IMR-90 (cell line): Measurements from ENCODE around the gene CT45A1. TPM values are rescaled to one million over a fixed set of nuclear protein-coding genes. Genes with fewer than 3 reads are reported as not detected.

Experiments
- ATAC-seq: fragments of 200-7000 bp; cut with Tn5 transposase; 2 replicates; pipeline ENCODE4 v1.9.1; 2020; ENCODE audit warnings: low read depth, mild to moderate bottlenecking, moderate library complexity
- BruUV-seq: library from RNA; stranded (reverse); fragments of 400-500 nt; replicated peaks from 2 replicates; lab custom pipeline; 2021; lab: Mats Ljungman, UMichigan
- CTCF ChIA-PET: fragments of 300-600 bp; formaldehyde crosslinking; extraction: SDS; loops from one replicate; lab custom pipeline; 2021; ENCODE audit warnings: antibody characterized with exemption; lab: Yijun Ruan, JAX
- POLR2A ChIA-PET: fragments of 300-600 bp; sonication (Branson Sonifier 250); formaldehyde crosslinking; loops from one replicate; lab custom pipeline; 2022; ENCODE audit warnings: antibody characterized with exemption; ENCODE audit not compliant: unreplicated experiment; lab: Charles Lee
- DNase-seq: peaks from one replicate; pipeline ENCODE4 v3.0.0; 2013
- H2AFZ ChIP-seq: replicated peaks from 2 replicates; pipeline ENCODE3; 2013; ENCODE audit warnings: low read length, mild to moderate bottlenecking; ENCODE audit not compliant: poor library complexity
- H2AK5ac ChIP-seq: 2 replicates; pipeline ENCODE4 v1.6.1; 2013; ENCODE audit warnings: low read depth, low read length, inconsistent platforms
- H2AK9ac ChIP-seq: replicated peaks from 2 replicates; pipeline ENCODE3; 2013; ENCODE audit warnings: mild to moderate bottlenecking, low read depth, low read length, moderate library complexity; ENCODE audit not compliant: poor library complexity
- H2BK120ac ChIP-seq: 2 replicates; pipeline ENCODE4 v1.6.1; 2013; ENCODE audit warnings: low read depth, low read length, inconsistent platforms
- H2BK15ac ChIP-seq: 3 replicates; pipeline ENCODE4 v1.6.1; 2013; ENCODE audit warnings: low read depth, low read length, inconsistent platforms
- H2BK20ac ChIP-seq: 2 replicates; pipeline ENCODE4 v1.6.1; 2013; ENCODE audit warnings: low read depth, mild to moderate bottlenecking, inconsistent platforms, low read length, moderate library complexity
- H2BK5ac ChIP-seq: 2 replicates; pipeline ENCODE4 v1.6.1; 2013; ENCODE audit warnings: mild to moderate bottlenecking, low read depth, low read length, inconsistent platforms; ENCODE audit not compliant: poor library complexity, severe bottlenecking
- H3K14ac ChIP-seq: replicated peaks from 2 replicates; pipeline ENCODE4 v1.6.1; 2013; ENCODE audit warnings: low read depth, low read length, inconsistent platforms
- H3K18ac ChIP-seq: 2 replicates; pipeline ENCODE4 v1.6.1; 2013; ENCODE audit warnings: low read depth, low read length, control low read depth
- H3K23ac ChIP-seq: 2 replicates; pipeline ENCODE4 v1.6.1; 2013; ENCODE audit warnings: low read depth, low read length, inconsistent platforms
- H3K27ac ChIP-seq: 2 replicates; pipeline ENCODE4 v1.5.1; 2013; ENCODE audit warnings: mild to moderate bottlenecking, control low read depth, low read length; ENCODE audit not compliant: insufficient read depth
- H3K27me3 ChIP-seq: 2 replicates; pipeline ENCODE4 v1.6.1; 2013; ENCODE audit warnings: low read length; ENCODE audit not compliant: control insufficient read depth, insufficient read depth
- H3K36me3 ChIP-seq: 2 replicates; pipeline ENCODE4 v1.6.1; 2013; ENCODE audit warnings: low read length, mixed read lengths; ENCODE audit not compliant: control insufficient read depth, insufficient read depth
- H3K4ac ChIP-seq: 2 replicates; pipeline ENCODE4 v1.6.1; 2013; ENCODE audit warnings: low read depth, low read length, inconsistent platforms
- H3K4me1 ChIP-seq: 2 replicates; pipeline ENCODE4 v1.6.1; 2013; ENCODE audit warnings: low read length, mixed read lengths; ENCODE audit not compliant: control insufficient read depth, insufficient read depth
- H3K4me2 ChIP-seq: 2 replicates; pipeline ENCODE4 v1.6.1; 2013; ENCODE audit warnings: low read depth, mild to moderate bottlenecking, control low read depth, low read length, moderate library complexity
- H3K4me3 ChIP-seq: 2 replicates; pipeline ENCODE4 v1.5.1; 2013; ENCODE audit warnings: low read depth, mild to moderate bottlenecking, control low read depth, low read length, moderate library complexity; ENCODE audit not compliant: insufficient read depth
- H3K56ac ChIP-seq: 2 replicates; pipeline ENCODE4 v1.6.1; 2013; ENCODE audit warnings: low read length, inconsistent platforms; ENCODE audit not compliant: insufficient read depth; ENCODE audit errors: extremely low read depth
- H3K79me1 ChIP-seq, 2 experiments: 2 replicates each; pipeline ENCODE4 v1.6.1; 2013; ENCODE audit warnings: low read length in 2 of 2, inconsistent platforms in 1 of 2, low read depth in 1 of 2
- H3K9ac ChIP-seq: 2 replicates; pipeline ENCODE4 v1.6.1; 2013; ENCODE audit warnings: low read depth, low read length, control low read depth
- H3K9me1 ChIP-seq: 2 replicates; pipeline ENCODE4 v1.6.1; 2013; ENCODE audit warnings: low read length, inconsistent platforms; ENCODE audit not compliant: insufficient read depth
- H3K9me3 ChIP-seq: 2 replicates; pipeline ENCODE4 v1.6.1; 2013; ENCODE audit warnings: low read length; ENCODE audit not compliant: control insufficient read depth, insufficient read depth
- H4K20me1 ChIP-seq: 2 replicates; pipeline ENCODE4 v1.6.1; 2013; ENCODE audit warnings: low read length, inconsistent platforms; ENCODE audit not compliant: insufficient read depth
- H4K5ac ChIP-seq: 2 replicates; pipeline ENCODE4 v1.6.1; 2013; ENCODE audit warnings: mild to moderate bottlenecking, low read depth, low read length, control low read depth
- H4K8ac ChIP-seq, 2 experiments: 2 replicates each; pipeline ENCODE4 v1.6.1; 2013; ENCODE audit warnings: low read depth in 2 of 2, low read length in 2 of 2, control low read depth in 1 of 2, inconsistent platforms in 1 of 2
- H4K91ac ChIP-seq: 2 replicates; pipeline ENCODE4 v1.6.1; 2013; ENCODE audit warnings: low read depth, low read length, inconsistent platforms; ENCODE audit not compliant: insufficient read depth
- BHLHE40 ChIP-seq: fragments of 150-350 bp; IDR thresholded peaks from 2 replicates; pipeline ENCODE4 v1.6.1; 2016; ENCODE audit warnings: mild to moderate bottlenecking, low read depth, low read length
- CEBPB ChIP-seq: IDR thresholded peaks from 2 replicates; pipeline ENCODE4 v1.6.1; 2012; ENCODE audit warnings: low read depth, low read length, improper control_type of control experiment
- CHD1 ChIP-seq: IDR thresholded peaks from 2 replicates; pipeline ENCODE4 v1.6.1; 2012; ENCODE audit warnings: low read depth, low read length, improper control_type of control experiment
- CTCF ChIP-seq: conservative IDR thresholded peaks from 2 replicates; pipeline ENCODE4 v1.5.1; 2012; ENCODE audit warnings: mild to moderate bottlenecking, low read depth, low read length, improper control_type of control experiment
- ELK1 ChIP-seq: fragments of 150-350 bp; IDR thresholded peaks from 2 replicates; pipeline ENCODE4 v1.6.1; 2016; ENCODE audit warnings: low read depth, mild to moderate bottlenecking, low read length, moderate library complexity, borderline replicate concordance
- FOS ChIP-seq: fragments of 150-350 bp; IDR thresholded peaks from 2 replicates; pipeline ENCODE4 v1.6.1; 2016; ENCODE audit warnings: low read depth, low read length
- MAFK ChIP-seq: IDR thresholded peaks from 2 replicates; pipeline ENCODE4 v1.6.1; 2012; ENCODE audit warnings: low read depth, low read length, improper control_type of control experiment
- MAZ ChIP-seq: IDR thresholded peaks from 2 replicates; pipeline ENCODE4 v1.6.1; 2012; ENCODE audit warnings: low read depth, mild to moderate bottlenecking, low read length, improper control_type of control experiment, moderate library complexity, borderline replicate concordance
- MXI1 ChIP-seq: IDR thresholded peaks from 2 replicates; pipeline ENCODE4 v1.6.1; 2012; ENCODE audit warnings: low read depth, mild to moderate bottlenecking, low read length, moderate library complexity, borderline replicate concordance
- NFE2L2 ChIP-seq: fragments of 150-350 bp; IDR thresholded peaks from 2 replicates; pipeline ENCODE4 v1.6.1; 2016; ENCODE audit warnings: low read depth, mild to moderate bottlenecking, low read length
- POLR2A ChIP-seq: IDR thresholded peaks from 2 replicates; pipeline ENCODE4 v1.6.1; 2012; ENCODE audit warnings: mild to moderate bottlenecking, low read depth, low read length
- RAD21 ChIP-seq: IDR thresholded peaks from 2 replicates; pipeline ENCODE4 v1.6.1; 2012; ENCODE audit warnings: low read length, improper control_type of control experiment
- RCOR1 ChIP-seq: IDR thresholded peaks from 2 replicates; pipeline ENCODE4 v1.6.1; 2012; ENCODE audit warnings: mild to moderate bottlenecking, low read length, improper control_type of control experiment; ENCODE audit not compliant: insufficient replicate concordance
- RFX5 ChIP-seq: IDR thresholded peaks from 2 replicates; pipeline ENCODE4 v1.8.0; 2012; ENCODE audit warnings: low read depth, mild to moderate bottlenecking, low read length, moderate library complexity
- SMC3 ChIP-seq: fragments of 150-350 bp; IDR thresholded peaks from 2 replicates; pipeline ENCODE4 v1.6.1; 2016; ENCODE audit warnings: low read depth, mild to moderate bottlenecking, antibody characterized with exemption, low read length, moderate library complexity
- USF2 ChIP-seq: fragments of 150-350 bp; IDR thresholded peaks from 2 replicates; pipeline ENCODE4 v1.6.1; 2017; ENCODE audit warnings: mild to moderate bottlenecking, antibody characterized with exemption, low read length, low read depth
- WGBS, 2 experiments: methylation state at CpG; one replicate each; pipeline versions ENCODE4 v1.1.5 to v1.1.7; 2013; ENCODE audit warnings: missing lambda C conversion rate in 2 of 2; ENCODE audit not compliant: insufficient read length in 1 of 2; ENCODE audit errors: extremely low coverage in 2 of 2; 5-methylcytosine and 5-hydroxymethylcytosine counted together
- dilution Hi-C: fragments of 300-500 bp; cut with HindIII; formaldehyde crosslinking; loops from one replicate; pipeline ENCODE4 v1.14.3; 2018; ENCODE audit warnings: low sequenced_read_pairs; ENCODE audit not compliant: unreplicated experiment
- in situ Hi-C: fragments of 300-500 bp; cut with MboI; formaldehyde crosslinking; loops from 3 replicates; pipeline ENCODE4 v1.14.3; 2019; ENCODE audit warnings: low sequenced_read_pairs, inconsistent platforms, mixed read lengths
- intact Hi-C: fragments of 100-400 bp; cut with micrococcal nuclease; formaldehyde crosslinking; loops from 2 replicates; pipeline ENCODE4 v1.10.0; 2022
- polyA plus RNA-seq, 3 experiments: library from polyadenylated mRNA; depleted of rRNA; stranded (reverse); fragments of >200 nt; gene quantifications; 2 replicates each; pipeline ENCODE4 v1.2.3, GENCODE V29; 2012; ENCODE audit warnings: low replicate concordance in 1 of 3
- total RNA-seq: library from RNA; depleted of rRNA; stranded (reverse); fragments of >200 nt; gene quantifications from 2 replicates; pipeline ENCODE4 v1.2.3, GENCODE V29; 2012

The CT45A1 gene
- total and polyA plus RNA-seq, 2 of the 4 experiments (the other 2 are of a cell fraction): not detected

- ChIA-PET CTCF (no interaction called here), POLR2A (no interaction called here)
- no peaks in the 10 kb centered on the region for H3K4me1 ChIP-seq
- no TSS peak for BruUV-seq
- H3K56ac ChIP-seq: no peak overlapping the region
- H4K20me1 ChIP-seq: no peaks in the 10 kb centered on the region
- H3K23ac ChIP-seq: no peak overlapping the region
- no peaks in the 10 kb centered on the region for H3K79me1 ChIP-seq
- dilution Hi-C loops (no loop called here), in situ Hi-C loops (no loop called here), intact Hi-C loops (no loop called here)
- H2BK15ac ChIP-seq: no peak overlapping the region
- no peaks in the 10 kb centered on the region for H3K36me3 ChIP-seq
- no peak overlapping the region for H2BK20ac ChIP-seq
- H3K27me3 ChIP-seq: no peaks in the 10 kb centered on the region
- no peak overlapping the region for H4K5ac ChIP-seq
- no peak overlapping the region for H2AK5ac ChIP-seq
- no peak overlapping the region for H3K4ac ChIP-seq
- H3K27ac ChIP-seq: no peak overlapping the region
- no peak overlapping the region for H2AFZ ChIP-seq
- DNase-seq (no peak), ATAC-seq (no peak)
- H3K4me2 ChIP-seq: no peak overlapping the region
- H4K8ac ChIP-seq: no peak overlapping the region
- WGBS, 2 experiments: no CpG with 5 or more reads among the region's 3 CpGs
- H3K18ac ChIP-seq: no peak overlapping the region
- no peaks in the 10 kb centered on the region for H3K9me1 ChIP-seq
- H3K9ac ChIP-seq: no peak overlapping the region
- no peak overlapping the region for H3K14ac ChIP-seq
- no peak overlapping the region for H4K91ac ChIP-seq
- no peak overlapping the region for H2BK5ac ChIP-seq
- no peaks in the 10 kb centered on the region for H3K9me3 ChIP-seq
- TF ChIP-seq RFX5 (no peak), CTCF (no peak), FOS (no peak), RAD21 (no peak), MAFK (no peak), CEBPB (no peak), POLR2A (no peak), BHLHE40 (no peak), ELK1 (no peak), MXI1 (no peak), SMC3 (no peak), NFE2L2 (no peak), CHD1 (no peak), MAZ (no peak), USF2 (no peak), RCOR1 (no peak)
- H2BK120ac ChIP-seq: no peak overlapping the region
- H2AK9ac ChIP-seq: no peak overlapping the region
- no peak overlapping the region for H3K4me3 ChIP-seq
Observed at GRCh38 chrX:135695471-135695870, 18.0 kb upstream of the CT45A1 start.
